Measurements from ENCODE around the gene ASF1B.
"Not testable (repeated sequence)": the region's sequence is repeated elsewhere in the genome, so short reads cannot be mapped to it uniquely, and the experiment has no call there.

The ASF1B gene

GRCh38 chr19:14136509-14137281 lies at the start of gene ASF1B:
Gene ASF1B (minus strand): TSS chr19:14136589. CDS start chr19:14136456, 133 bp downstream.
- DNase-seq: peak; percentile 100

DNA sequence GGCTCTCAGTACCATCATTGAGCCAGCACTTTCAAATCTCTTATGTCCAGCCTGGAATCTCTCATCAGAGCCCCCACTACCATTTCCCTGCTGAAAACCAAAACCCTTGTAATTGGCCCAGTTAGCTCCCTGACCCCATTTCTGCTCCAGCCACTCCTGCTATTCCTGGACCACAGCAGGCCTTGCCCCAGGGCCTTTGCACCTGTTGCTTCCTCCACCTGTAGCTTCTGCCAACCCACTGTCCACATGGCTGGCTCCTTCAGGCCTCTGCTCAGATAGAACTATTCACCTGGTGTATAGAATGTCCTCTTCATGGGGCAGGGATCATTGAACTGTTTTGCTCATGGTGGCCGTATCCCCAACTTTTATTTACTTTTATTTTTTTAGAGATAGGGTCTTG lies 49.3 kb upstream of the ASF1B start:
- DNase-seq: not testable (repeated sequence)

GRCh38 chr19:14185158-14185557 lies 48.8 kb upstream of the ASF1B start:
- no peak for DNase-seq

DNA sequence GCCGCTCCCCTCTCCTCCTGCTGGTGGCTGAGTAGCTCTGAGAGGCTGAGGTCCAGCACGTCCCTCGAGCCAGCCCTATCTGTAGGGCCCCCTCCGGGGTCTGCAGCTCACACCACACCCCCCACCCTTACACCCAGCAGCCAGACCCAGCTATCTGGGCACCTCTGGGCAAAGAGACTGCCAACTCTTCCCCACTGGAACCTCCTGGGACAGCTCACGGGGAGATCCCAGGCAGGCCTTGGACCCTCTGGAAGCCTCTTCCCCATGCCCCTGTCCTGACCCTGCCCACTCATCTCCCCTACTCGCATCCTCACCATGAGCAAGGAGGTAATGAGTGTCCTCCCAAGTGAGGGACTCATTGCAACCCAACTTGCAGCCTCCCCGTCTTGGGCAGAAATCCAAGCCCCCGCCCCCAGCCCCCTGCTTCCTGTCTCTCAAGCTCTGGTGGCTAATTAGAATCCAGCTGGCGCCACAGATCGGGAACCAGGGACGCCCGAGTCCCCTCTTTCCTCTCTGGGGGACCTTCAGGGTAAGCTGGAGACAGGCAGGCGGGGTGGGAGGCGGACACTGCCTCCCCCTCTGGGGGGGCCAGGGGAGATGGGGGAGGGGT lies 47.5 kb upstream of the ASF1B start:
- no peak for DNase-seq

DNA sequence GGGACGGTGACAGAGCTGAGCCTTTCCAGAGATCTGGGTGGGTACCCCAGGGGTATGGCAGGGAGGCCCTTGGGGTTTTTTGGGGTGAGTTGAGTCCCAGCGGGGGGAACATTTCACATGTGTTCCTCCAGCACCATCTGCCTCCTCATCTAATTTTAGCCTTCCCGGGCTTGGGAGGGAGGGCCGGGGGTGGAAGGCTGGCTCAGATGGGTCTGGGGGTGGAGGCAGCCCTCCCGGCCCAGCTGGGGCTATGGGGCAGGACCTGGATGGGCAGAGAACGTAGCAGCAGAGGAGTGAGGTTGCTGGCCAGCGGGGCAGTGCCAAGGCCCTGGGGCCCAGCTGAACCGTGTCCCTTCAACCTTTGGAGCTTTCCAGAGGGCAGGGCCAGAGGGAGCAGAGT lies 46.1 kb upstream of the ASF1B start:
- no peak for DNase-seq

GRCh38 chr19:14181906-14182305 lies 45.5 kb upstream of the ASF1B start:
- no peak for DNase-seq

DNA sequence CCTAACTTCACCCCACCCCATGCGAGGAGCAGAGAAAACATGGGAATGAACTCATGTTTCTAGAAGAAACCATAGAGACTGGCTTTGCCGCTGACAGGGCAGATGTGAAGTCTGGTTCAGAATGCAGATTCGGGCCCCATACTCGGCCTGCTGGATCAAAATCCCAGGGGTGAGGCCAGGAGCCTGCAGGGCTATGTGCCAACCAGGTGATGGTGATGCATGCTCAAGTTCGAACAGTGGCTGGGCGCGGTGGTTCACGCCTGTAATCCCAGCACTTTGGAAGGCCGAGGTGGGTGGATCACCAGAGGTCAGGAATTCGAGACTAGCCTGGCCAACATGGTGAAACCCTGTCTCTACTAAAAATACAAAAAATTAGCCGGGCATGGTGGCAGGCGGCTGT lies 44.8 kb upstream of the ASF1B start:
- not testable (repeated sequence) for DNase-seq

DNA sequence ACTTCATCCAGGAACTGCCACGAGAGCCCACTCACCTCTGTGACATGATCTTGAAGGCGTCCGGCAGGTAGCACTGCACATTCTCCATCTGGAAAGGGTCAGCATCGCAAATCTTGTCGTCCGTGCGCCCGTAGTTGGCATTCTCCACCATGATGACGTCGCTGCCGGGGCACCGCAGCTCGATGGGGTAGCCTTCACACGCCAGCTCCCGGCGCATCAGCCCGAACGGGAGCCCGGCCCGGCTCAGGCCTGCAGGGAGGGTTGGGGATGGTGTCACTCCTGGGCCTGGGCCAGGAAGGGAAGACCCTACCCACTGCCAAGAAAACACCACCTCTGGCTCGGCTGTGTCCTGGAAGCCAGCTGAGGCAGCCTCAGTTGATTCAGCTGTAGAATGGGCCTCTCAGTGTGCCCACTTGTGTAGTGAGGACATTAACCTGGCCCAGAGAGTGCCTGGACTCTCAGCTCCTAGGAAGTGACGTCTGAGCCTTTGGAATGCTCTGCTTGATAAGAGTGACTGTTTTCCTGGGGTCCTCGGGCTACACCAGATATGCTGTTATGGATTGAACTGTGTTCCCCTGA lies 41.2 kb upstream of the ASF1B start:
- no peak for DNase-seq

- no peak for DNase-seq
Observed at GRCh38 chr19:14175351-14175792, 39.0 kb upstream of the ASF1B start.

GRCh38 chr19:14174883-14175282 lies 38.5 kb upstream of the ASF1B start:
- DNase-seq: no peak

DNA sequence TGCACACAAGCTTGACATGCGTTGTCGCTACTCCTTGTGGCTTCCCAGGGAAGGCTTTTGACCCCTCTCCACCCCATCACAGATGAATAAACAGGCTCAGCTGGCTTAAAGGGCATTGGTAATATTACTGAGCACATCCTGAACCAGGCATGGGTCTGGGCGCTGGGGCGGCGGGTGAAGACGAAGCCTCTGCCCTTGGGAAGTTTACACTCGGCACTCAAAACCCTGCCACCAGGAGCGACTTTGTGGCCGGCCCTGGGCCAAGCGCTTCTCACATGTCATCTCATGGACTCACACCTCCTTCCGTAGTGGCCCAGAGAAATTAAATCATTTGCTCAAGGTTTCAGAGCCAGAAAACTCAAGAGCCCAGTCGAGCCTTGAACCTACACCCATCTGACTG lies 32.6 kb upstream of the ASF1B start:
- DNase-seq: no peak

GRCh38 chr19:14168259-14168972 lies 32.0 kb upstream of the ASF1B start:
- no peak for DNase-seq

DNA sequence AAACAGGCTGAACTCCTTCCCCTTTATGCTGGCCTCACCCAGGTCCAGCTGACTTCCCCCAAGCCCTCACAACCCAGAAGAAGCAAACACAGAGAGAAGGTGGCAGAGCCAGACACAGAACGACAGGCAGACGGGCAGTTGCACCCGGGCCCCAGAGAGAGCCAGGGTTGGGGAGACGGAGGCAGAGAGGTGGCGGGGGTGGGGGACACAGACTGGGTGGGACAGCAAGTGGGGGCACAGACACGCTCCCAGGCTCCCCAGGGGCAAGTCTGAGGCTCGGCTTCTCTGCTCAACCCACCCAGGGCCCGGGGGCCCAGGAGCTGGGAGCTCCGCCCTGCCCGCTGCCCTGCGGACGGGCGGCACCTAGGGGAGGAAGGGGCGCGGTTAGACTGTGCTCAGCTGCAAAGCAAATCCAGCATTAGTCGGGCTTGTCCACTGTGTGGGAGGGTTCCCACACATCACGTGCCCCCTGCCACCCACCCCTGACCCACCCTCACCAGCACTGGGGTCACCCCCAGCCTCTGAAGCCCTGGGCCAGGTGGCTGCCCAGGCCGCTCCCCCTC lies 31.3 kb upstream of the ASF1B start:
- no peak for DNase-seq

DNA sequence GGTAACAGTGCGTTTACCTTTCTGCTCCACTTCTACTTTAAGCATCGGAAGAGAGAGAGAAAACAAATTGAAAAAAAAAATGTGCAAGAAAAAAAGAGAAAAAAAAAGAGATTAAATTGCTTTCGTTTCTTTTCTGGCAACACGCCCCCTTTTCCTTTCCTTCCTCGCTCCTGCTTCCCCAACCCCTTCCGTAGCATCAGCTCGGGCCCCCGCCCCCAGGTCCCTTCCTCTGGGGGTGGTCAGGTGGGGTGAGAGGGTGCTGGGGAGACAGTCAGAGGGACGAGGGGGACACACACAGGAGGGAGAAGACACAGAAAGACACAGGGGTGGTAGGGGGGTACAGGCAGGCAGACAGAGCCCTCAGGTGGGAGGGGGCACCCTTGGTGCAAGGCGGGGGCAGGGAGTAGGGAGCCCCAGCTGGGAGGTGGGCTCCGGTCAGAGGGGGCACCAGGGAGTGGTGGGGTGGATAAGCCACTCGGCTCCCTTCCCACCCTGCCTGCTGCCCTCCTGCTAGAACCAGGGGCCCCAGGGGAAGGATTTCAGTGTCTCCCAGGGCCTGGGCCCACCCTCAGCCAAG lies 30.7 kb upstream of the ASF1B start:
- no peak for DNase-seq

GRCh38 chr19:14165990-14166830 lies 29.8 kb upstream of the ASF1B start:
- DNase-seq: no peak

DNA sequence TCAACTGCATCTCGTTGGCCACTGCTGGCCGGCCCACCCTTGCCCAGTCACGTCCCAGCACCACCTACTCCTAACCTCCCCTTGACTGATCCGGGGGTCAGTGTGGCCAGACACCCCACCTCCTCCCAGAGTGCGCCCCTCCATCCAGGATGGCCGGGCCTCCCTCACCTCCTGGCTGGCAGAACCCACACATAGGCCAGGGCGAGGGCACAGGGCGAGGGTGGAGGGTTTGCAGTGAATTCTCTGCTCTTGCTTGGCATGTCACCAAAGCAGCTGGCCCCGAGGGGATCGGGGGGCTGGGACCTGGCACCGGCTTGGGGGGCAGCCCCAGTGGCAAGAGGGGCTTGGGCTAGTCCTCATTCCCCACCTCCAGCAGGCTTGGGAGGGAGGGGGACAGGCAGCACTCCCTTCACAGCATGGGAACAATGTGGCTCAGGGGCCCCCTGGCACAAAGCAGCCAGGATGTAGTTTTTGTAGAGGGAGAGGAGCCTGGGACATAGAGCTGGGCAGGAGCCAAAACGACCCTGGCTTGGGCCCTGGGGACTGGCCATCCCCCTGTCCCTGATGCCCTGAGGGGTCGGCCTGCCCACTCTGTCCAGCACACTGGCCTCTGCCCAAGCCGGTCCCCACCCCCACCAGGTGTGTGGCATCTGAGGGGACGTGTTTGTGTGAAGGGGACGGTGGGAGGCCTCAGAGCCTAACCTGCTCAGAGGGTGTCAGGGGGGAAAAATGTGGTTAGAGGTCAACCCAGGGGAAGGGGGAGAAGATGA lies 28.5 kb upstream of the ASF1B start:
- DNase-seq: no peak

GRCh38 chr19:14164082-14164481 lies 27.7 kb upstream of the ASF1B start:
- DNase-seq: no peak

GRCh38 chr19:14162871-14163297 lies 26.5 kb upstream of the ASF1B start:
- no peak for DNase-seq

DNA sequence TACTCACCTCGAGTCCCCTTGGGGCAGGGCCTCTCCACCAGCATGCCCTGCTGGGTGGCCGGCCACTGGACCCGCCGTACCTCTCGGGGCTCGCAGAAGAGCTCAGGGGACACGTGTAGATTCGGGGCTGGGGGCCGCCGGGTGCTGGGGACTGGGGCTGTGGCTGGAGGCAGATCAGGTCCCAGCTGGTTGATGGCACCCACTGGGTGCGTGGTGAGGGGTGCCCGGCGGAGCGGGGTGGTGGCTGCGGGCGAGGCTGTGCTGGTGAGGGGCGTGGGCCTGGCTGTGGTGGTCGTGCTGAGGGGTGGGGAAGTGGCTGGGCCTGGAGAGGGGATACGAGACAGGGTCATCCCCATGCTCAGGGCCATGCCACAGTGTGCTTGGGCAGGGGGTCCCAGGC lies 24.9 kb upstream of the ASF1B start:
- no peak for DNase-seq

DNA sequence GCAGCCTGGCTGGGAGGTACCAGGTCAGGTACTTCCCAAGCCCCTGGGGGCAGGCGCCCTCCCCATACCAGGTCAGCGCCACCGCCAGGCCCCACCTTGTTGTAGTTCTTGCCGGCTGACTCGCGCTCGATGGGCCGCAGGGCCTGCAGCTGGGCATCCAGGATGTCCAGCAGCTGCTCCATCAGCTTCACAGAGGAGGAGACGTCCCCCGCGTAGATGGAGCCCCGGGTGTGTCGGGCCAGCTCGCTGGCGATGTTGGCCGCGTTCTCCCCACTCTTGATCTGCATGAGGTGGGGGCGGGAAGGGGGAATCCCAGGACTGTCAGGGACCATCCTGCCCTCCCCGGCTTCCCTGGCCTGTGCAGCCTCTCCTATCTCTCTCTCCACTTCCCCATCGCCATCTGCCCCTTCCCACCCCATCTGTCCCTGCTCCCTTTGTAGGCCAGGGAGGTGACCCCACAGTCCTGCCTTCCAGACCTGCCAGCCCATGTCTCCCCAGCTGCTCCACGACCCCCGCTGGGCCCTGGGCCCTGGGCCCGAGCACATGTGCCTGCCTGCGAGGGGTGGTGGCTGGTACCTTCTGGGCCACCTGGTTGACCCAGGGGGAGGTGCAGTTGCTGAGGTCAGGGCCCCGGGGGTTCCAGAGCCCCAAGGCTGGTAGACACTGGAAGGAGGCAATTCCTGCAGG lies 23.8 kb upstream of the ASF1B start:
- DNase-seq: no peak
